ENCODE data around the gene SZRD1.

GRCh38 chr1:16438516-16438915 is 71.5 kb downstream of the SZRD1 start:
- TF ChIP-seq POLR2AphosphoS5 (IDR thresholded peaks at IDR 0.05; ENCODE audit: insufficient read depth, low read depth, low read length) (no peak), CTCF (IDR thresholded peaks at IDR 0.05; ENCODE audit: extremely low read depth in 1 of 2, insufficient read depth in 1 of 2, low read depth in 1 of 2, low read length in 2 of 2) (no peak), POLR2A (IDR thresholded peaks at IDR 0.05; ENCODE audit: low read depth, low read length) (no peak)

All from endothelial cell of umbilical vein (primary cell).